ENCODE results near the gene PLCB1.
"Not testable (repeated sequence)": the region's sequence is repeated elsewhere in the genome, so short reads cannot be mapped to it uniquely, and the experiment has no call there.

Gene PLCB1

DNA sequence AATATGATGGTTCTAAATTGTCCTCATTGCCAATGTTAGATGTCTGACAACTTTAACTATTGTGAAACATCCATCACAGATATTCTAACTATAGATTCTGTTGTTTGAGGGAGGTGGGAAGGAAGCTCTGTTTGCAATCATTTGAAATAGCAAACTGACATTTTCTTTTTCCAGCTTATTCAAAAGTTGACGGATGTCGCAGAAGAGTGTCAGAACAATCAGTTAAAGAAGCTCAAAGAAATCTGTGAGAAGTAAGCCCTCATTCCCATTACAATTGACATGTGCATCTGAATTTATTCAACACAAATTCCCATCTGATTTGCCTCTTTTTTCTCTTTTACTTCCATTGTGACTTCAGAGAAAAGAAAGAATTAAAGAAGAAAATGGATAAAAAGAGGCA lies 656.2 kb downstream of the PLCB1 start:
- DNase-seq (ENCODE audit: low read depth), result no peak

DNA sequence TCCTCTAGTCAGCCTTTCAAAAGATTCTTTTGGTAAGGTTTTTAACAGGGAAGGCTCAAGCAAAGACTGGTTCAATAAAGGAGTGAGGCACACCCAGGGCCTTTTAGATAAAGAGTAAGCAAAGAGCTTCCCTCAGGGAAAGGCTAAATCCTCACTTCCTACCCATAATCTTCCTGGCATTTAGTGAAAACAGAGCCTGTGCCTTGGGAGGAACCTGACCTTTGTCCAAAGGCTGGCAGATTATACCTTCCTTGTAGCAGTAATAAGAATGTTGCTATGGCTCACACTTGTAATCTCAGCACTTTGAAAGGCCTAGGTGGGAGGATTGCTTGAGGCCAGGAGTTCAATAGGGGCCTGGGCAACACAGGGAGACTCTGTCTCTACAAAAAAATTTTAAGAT lies 656.8 kb downstream of the PLCB1 start:
- no peak for DNase-seq (ENCODE audit: low read depth)

DNA sequence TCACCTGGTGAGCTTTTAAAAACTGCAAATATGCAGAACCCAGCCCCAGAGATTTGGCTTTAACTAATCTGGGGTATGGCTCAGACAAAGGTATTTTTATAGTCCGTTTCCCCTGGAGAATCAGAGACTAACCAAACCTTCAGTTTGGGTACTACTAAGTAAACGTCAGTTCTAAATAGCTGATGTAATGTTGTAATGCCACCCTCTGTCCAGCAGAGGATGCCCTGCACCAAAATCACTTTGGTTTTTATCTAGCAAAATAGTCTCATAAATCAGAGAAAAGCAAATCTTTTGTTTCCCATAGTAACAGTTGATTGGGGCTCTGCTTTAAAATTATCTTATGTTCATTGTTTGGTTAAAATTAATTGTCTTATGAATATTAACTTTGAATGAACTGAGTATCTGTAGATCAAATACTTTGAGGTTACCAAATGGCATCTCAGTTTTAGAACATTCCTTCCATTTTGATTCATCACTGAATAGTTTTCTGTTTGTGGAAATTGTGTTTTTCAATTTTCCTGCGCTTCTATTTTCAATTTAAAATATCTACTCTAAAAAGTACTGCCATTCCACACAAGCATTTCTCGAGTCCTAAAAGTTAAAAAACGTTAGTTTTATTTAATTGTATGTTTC lies 658.5 kb downstream of the PLCB1 start:
- no peak for DNase-seq (ENCODE audit: low read depth)

DNA sequence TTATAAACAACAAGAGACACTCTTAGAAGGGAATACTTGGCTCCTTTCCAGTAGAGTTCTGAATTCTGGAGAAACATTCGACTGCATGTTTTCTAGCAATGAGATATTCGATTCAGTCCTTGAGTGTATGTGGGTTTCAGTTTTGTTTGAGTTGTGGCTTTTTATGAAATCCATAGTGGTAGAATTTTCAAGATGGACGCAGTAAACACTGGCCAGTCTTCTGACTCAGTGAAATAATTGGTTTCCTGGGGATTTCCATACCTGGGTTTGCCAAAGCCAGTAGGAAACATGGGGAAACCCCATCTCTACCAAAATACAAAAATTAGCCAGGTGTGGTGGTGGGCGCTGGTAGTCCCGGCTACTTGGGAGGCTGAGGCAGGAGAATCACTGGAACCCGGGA lies 663.3 kb downstream of the PLCB1 start:
- no peak for DNase-seq (ENCODE audit: low read depth)

DNA sequence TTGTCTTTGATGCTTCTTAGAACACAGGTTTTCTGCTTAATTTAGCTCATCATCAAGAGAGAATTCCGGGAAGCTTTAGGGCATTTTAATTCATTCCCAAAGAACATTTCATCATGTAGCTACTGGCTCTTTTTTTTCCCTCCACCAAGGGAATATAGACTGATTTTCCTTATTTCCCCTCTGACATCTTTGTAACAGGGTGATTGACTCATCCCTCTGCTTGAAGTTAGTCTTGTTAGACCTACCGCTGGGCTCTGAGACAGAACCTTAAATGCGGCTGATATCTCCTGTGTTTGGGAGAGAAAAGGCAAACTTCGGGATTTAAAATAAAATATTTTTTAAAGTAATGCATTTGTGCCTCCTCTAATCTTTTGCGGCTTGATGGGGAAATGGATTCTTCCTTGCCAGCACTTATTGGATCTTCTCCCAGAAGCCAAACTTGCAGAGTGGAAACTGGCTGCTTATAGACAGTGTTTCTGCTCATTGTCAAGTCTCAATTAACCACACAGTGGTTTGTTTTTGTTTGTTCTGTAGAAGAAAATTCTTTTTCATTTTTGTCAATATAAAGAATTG lies 664.1 kb downstream of the PLCB1 start:
- DNase-seq (ENCODE audit: low read depth), result no peak

DNA sequence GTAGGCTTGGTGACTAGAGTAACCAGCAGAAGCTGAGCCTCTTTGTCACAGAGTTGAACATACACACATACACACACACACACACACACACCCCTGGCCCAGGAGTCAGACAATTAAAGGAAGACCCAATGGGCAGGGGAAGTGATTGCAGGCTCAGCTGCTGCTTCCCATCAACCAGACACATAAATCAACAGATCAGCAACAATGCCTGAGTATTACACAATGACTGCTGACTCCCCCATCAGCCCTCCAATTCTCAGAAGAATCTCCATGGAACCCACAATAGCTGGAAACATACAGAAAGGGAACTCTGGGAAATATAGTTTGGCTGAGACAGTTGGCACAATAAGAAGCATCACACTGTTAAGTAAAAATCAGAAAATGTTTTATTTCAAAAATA lies 666.4 kb downstream of the PLCB1 start:
- no peak for DNase-seq (ENCODE audit: low read depth)

DNA sequence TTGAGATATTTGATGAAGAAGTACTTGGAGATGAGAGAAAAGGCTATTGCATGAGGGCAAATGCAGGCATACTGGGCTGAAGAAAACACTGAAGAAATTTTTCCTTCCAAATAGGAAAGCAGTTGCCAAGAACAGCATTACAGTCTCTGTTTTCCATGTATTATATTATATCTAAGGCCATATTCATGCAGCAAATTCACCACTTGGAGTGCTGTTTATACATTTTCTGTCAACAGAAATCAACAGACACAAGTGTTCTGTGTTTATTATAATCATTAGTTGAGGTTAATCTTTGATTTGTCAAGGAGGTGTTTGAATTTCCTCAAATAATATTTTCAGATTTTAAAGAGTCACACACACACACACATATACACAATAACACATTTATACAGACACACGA lies 668.0 kb downstream of the PLCB1 start:
- no peak for DNase-seq (ENCODE audit: low read depth)

DNA sequence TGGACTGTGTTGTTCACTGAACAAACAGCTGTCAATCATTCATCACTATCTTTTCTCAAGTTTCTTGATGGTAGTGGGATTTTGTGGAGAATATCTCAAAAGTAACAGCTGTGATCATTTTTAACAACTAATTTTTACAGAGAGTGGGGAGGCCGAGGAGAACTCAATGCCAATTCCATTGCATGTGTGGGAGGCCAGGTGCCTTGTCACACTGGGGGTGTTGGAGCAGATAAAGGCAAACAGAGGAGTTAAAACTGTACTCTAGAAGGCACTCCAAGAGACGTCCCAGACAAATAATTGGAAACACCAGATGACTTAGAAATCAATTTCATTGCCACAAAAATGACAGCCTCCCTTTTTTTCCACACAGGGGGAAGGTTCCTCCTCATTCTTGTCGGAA lies 669.6 kb downstream of the PLCB1 start:
- no peak for DNase-seq (ENCODE audit: low read depth)

DNA sequence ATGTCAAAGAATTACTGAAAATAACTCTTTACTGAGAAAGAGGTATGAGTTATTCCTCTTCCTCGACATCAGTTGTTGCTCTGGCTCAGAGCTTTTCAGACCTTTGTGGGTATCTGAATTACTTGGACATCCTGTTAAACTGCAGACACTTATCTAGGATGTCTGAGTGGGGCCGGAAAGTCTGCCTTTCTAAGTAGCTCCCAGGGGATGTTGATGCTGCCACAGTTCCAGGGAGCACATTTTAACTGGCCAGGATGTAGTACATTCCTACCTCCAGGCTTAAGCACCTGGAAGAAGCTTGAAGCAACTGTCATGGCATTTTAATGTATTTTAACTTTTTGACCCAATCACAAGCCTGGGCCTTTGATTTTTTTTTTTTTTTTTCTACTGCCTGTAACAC lies 671.0 kb downstream of the PLCB1 start:
- DNase-seq (ENCODE audit: low read depth), result no peak

DNA sequence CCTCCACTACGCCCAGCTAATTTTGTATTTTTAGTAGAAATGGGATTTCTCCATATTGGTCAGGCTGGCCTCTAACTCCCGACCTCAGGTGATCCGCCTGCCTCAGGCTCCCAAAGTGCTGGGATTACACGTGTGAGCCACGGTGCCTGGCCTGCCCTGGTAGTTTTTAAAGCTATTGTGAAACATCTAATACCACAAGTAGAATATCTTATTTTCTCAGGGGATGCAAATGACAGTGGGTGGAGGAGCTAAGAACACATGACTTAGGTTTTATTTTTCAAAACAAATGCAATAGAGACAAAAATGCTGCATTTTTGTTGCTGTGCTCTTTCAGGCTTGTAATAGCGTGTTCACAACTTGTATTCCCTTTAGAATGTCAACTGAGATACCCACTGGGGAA lies 671.9 kb downstream of the PLCB1 start:
- DNase-seq (ENCODE audit: low read depth), result no peak

DNA sequence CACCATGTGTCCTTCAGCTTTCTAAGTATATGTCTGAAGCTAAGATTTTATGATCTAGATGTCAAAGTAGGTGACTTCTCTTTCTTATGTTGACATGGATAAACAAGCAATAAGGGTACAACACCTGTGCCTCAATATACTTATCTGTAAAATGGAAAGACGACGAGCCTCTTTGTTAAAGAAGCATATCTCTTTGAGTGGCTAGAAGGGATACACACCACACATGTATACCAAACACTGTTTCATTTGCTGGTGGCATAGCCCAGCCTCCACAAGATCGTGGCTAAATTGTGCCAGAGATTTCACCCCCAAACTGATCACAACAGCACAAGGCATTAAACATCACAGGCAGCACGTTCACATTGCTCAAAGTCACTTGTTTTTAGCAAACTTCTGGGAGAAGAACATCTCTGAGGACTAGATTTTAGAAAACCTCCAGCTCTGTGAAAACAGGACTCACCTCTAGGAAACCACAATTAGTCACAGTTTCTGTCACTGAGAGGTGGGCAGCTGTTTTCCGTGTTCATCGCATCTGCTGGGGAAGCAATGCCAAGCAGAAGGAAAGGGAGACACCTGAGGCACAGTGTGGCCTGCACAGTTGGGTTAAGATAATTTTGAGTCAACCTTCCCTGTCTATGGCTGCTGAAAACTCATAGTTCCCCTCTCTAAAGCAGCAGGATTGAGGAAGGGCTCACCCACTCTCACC lies 673.8 kb downstream of the PLCB1 start:
- no peak for DNase-seq (ENCODE audit: low read depth)

DNA sequence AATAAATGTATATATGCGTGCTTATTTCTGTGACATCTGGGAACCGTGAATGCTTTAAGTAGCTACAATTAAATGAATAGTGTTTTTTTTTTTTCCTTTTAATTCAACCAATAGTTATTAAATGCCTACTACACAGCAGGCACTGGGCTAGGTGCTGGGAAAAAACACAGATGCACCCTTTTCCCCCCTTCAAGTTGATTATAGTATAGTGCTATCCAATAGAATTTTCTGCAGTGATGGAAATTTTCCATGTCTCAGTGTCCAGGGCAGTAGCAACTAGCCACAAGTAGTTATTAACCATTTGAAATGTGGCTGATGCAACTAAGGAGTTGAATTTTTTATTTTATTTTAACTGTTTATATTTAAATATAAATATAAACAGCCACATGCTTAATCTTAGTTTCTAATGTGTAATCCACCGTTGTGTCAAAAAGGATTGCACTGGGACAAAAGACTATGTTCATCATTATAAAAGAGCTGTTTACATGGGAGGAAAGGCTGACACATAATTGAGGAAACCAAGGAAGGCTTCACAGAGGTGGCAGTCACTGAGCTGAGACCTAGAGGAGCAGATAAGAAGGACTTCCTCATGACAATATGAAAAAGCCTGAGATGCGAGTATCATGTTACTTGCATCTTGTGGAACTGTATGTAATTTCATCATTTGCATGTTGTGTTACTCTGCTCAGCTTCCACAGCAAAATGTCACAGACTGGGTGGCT lies 675.6 kb downstream of the PLCB1 start:
- DNase-seq (ENCODE audit: low read depth), result no peak

DNA sequence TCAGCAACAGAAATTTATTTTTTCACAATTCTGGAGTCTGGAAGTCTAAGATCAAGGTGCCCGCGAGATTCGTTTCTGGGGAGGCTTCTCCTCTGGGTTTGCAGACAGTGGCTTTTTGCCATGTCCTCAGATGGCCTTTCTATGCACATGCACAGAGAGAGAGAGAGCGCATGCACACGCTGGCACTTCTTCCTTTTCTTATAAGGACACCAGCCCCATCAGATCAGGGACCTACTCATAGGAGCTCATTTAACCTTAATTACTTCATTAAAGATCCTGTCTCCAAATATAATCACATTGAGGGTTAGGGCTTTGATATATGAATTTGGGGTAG lies 676.1 kb downstream of the PLCB1 start:
- no peak for DNase-seq (ENCODE audit: low read depth)

DNA sequence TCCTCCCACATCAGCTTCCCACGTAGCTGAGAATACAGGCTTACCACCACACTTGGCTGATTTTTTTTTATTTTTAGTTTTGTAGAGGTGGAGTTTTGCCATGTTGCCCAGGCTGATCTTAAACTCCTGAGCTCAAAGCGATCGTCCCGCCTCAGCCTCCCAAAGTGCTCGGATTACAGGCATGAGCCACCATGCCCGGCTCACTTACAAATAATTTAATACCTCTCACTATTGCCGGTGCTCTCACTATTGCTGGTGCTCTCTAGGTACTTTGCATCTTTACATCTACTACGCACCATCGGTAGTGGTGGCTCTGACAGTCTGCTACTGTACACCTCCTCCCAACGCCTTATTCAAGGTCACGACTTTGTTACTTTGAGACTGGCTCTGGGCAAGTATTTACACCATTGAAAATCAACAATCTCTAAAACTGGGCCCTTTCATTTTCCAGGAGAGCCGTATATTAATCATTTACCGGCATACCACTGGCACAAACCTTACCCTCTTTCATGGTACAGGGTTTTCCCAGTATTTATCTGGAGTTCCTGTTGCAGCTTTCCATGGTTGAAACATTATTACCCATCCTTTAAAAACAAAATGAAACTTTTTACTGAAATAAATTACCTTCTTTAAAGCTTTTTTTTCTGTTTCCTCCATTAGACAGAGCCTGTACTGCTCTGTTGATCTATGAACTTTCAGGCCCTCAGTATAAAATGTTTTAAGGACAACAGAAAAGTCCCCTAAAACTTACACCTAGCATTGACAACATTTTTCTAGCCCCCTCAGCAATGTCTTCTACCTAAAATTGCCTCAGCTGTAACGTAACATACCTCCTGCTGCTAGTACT lies 677.3 kb downstream of the PLCB1 start:
- no peak for DNase-seq (ENCODE audit: low read depth)

DNA sequence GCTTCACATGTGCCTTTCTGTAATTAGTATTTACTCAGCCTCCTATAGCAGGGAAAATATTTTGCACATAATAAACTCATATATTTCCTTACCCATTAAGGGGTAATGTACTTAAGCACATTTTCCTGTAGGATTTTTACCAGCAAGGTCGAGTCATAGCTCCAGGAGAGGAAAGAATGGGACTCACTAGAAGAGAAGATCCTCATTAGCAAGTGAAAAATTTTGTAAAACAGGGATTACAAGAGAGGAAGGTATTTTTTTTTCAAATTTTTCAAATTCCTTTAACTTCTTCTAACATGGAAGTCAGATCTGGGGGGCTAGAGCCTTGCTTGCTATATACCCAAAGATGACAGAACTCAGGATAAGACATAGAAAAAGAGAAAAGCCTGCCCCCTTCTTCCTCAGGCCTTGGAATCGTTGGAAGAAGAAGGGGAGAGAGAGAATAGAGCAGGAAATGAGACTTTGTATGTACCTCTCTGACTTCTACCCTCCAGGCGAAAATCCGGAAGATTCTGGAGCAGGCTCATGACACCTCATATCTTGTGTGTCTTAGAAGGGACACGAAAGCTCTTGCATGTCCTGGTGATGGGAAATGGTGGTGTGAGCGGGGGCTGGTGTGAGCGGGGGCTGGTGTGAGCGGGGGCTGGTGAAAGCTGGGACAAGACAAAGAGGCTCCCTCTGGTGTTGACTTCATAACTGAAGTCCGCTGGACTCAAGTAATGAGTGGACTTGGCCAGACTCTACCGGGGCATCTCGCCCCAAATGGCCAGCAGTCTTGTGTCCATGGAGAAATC lies 679.9 kb downstream of the PLCB1 start:
- no peak for DNase-seq (ENCODE audit: low read depth)

DNA sequence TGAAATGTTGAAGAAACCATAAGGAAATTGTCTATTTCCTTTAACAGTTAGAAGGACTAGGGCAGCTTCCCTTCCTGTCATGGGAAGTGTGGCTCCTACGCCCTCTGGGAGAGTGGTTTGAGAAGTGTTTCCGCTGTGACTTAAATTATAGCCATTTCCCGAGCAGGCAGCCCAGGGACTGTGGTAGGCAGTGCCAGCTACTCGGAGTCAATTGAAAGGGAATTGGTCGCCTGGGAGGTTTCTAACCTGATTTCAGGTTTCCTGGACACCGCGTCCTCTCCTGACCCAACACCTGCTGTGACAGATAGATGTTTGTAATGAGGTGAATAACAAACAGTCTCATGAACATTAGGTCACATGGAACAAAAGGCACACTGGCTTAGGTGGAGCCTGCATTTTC lies 680.8 kb downstream of the PLCB1 start:
- DNase-seq (ENCODE audit: low read depth), result no peak

DNA sequence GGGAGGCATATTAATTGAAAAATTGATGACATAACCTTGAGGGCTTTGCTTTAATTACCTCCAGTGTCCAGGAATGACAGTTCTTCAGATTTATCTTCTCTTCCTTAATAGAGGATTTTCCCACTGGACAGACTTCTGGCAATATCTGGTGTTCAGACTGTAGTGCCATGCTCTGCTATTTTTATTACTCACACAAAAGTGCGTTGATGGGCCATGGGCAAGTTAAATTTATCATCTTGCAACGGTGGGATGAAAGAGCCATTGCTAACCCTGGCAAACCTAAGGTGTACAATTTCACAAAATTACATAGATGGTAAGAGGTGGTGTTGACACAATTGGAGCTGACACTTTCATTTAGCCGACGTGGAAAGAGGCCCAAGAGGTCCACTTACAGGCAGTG lies 683.1 kb downstream of the PLCB1 start:
- DNase-seq (ENCODE audit: low read depth), result no peak

DNA sequence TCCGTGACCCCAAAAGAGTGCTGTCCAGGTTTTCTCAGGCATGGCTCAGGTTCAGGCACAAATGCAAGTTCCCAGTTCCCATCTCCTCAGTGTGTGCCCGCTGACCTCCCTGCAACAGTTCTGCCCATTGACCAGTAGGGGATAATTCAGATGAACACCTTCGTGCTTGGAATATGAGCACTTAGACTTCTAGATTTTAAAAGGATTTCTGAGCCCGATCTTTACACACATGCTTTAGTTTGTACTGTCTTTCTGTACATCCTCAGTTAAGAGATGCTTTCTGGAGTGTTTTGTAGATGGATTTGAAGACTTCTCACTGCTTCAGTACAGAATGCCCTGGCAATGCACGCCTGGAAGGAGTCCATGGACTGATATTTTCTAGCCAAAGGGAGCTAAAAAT lies 697.2 kb downstream of the PLCB1 start:
- DNase-seq (ENCODE audit: low read depth), result no peak

DNA sequence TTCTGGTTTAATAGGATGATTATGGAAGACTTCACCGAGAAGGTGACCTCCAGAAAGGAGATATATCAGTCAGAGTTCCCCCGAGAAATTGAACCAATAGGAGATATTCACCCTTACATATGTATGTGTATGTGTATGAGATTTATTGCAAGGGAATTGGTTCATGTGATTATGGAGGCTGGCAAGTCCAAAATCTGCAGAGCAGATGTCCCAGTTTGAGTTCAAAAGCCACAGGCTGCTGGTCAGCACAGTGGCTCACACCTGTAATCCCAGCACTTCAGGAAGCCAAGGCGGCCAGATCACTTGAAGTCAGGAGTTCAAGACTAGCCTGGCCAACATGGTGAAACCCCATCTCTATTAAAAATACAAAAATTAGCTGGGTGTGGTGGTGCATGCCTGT lies 702.2 kb downstream of the PLCB1 start:
- not testable (repeated sequence) for DNase-seq (ENCODE audit: low read depth)

DNA sequence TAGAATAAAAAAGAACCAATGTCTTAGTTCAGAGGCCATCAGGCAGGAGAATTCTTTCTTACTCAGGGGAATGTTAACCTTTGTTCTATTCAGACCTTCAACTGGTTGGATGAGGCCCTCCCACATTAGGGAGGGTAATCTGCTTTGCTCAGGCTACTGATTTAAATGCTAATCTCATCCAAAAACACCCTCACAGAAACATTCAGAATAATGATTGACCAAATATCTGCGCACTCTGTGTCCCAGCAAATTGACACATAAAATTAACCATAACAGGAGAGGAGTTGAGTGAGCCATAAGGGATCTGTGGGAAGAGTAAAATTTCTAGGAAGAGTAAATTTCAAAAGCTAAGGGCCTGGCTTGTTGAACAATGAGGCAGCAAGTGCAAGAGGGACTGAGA lies 702.8 kb downstream of the PLCB1 start:
- no peak for DNase-seq (ENCODE audit: low read depth)

DNA sequence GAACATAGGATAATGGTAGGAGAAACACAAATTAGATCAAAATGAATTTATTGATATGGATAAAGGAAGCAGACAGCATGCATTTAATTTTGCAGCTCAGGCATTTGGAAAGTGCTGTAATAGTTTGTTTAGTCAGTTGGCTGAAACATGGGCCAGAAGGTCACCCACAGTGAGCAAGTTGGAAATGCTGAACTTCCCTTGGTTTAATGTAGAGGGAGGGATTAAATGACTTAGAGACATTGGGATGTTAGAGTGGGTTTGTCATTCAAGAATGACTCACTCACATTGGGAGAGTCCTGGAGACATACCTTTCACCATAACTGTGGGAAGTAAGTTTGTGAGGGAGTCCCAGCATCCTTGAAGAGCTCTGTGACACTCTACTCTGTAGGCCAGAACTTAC lies 705.3 kb downstream of the PLCB1 start:
- no peak for DNase-seq (ENCODE audit: low read depth)

DNA sequence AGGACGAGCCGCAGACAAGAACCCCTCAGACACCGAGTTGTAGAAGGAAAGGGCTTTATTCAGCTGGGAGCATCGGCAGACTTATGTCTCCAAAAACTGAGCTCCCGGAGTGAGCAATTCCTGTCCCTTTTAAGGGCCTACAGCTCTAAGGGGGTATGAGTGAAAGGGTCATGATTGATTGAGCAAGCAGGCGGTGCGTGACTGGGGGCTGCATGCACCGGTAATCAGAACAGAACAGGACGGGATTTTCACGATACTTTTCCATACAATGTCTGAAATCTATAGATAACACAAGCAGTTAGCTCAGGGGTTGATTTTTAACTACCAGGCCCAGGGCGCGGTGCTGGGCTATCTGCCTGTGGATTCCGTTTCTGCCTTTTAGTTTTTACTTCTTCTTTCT lies 710.5 kb downstream of the PLCB1 start:
- no peak for DNase-seq (ENCODE audit: low read depth)
